GM10847 (cell line): ENCODE data around the gene CWF19L1.
A peak's percentile ranks its signal among the peaks of the same experiment; 100 is the strongest.

Source experiments
- POLR2A ChIP-seq: IDR thresholded peaks from 2 replicates; pipeline ENCODE4 v1.6.1; 2011; ENCODE audit not compliant: insufficient read length; ENCODE audit errors: extremely low read depth

CWF19L1 gene

GRCh38 chr10:100186253-100187212, 80.9 kb downstream of the CWF19L1 start:
- TF ChIP-seq POLR2A, result no peak

GRCh38 chr10:100185364-100186252, 81.8 kb downstream of the CWF19L1 start, which contains the start of gene ERLIN1:
Gene ERLIN1 (minus strand): TSS chr10:100186029. CDS start chr10:100185626, 403 bp downstream.
- TF ChIP-seq POLR2A, result peak; percentile 83

GRCh38 chr10:100184840-100185239, 82.6 kb downstream of the CWF19L1 start:
- TF ChIP-seq POLR2A, result no peak

- TF ChIP-seq POLR2A, result no peak
Measured at GRCh38 chr10:100184426-100184825, 83.0 kb downstream of the CWF19L1 start.

GRCh38 chr10:100183481-100183880, 84.0 kb downstream of the CWF19L1 start:
- no peak for TF ChIP-seq POLR2A

- TF ChIP-seq POLR2A, result no peak
Measured at GRCh38 chr10:100182908-100183307, 84.5 kb downstream of the CWF19L1 start.
